Measurements from ENCODE around the gene CLDN19. TPM values are rescaled to one million over a fixed set of nuclear protein-coding genes. Genes with fewer than 3 reads are reported as not detected.

Gene CLDN19
- polyA plus RNA-seq, 1 donor from 2014 or later = not detected

GRCh38 chr1:42767510-42768000 lies 27.5 kb upstream of the CLDN19 start:
- H3K27ac ChIP-seq (ENCODE audit: low read length) = peak overlapping the region; percentile 94
- TF ChIP-seq EP300 (conservative IDR thresholded peaks at IDR 0.05; ENCODE audit: poor library complexity, severe bottlenecking) (peak; percentile 6), MXI1 (conservative IDR thresholded peaks at IDR 0.05; ENCODE audit: poor library complexity, severe bottlenecking) (peak; percentile 90), TAF1 (IDR thresholded peaks at IDR 0.05; ENCODE audit: low read depth) (peak; percentile 6), RAD21 (conservative IDR thresholded peaks at IDR 0.05) (no peak), SMC3 (conservative IDR thresholded peaks at IDR 0.05; ENCODE audit: poor library complexity) (peak; percentile 54), POLR2AphosphoS5 (IDR thresholded peaks at IDR 0.05) (no peak), EZH2 (IDR thresholded peaks at IDR 0.05; ENCODE audit: borderline replicate concordance, insufficient read depth, low read length, poor library complexity, severe bottlenecking) (no peak)
- TF ChIP-seq, protein P1, sequence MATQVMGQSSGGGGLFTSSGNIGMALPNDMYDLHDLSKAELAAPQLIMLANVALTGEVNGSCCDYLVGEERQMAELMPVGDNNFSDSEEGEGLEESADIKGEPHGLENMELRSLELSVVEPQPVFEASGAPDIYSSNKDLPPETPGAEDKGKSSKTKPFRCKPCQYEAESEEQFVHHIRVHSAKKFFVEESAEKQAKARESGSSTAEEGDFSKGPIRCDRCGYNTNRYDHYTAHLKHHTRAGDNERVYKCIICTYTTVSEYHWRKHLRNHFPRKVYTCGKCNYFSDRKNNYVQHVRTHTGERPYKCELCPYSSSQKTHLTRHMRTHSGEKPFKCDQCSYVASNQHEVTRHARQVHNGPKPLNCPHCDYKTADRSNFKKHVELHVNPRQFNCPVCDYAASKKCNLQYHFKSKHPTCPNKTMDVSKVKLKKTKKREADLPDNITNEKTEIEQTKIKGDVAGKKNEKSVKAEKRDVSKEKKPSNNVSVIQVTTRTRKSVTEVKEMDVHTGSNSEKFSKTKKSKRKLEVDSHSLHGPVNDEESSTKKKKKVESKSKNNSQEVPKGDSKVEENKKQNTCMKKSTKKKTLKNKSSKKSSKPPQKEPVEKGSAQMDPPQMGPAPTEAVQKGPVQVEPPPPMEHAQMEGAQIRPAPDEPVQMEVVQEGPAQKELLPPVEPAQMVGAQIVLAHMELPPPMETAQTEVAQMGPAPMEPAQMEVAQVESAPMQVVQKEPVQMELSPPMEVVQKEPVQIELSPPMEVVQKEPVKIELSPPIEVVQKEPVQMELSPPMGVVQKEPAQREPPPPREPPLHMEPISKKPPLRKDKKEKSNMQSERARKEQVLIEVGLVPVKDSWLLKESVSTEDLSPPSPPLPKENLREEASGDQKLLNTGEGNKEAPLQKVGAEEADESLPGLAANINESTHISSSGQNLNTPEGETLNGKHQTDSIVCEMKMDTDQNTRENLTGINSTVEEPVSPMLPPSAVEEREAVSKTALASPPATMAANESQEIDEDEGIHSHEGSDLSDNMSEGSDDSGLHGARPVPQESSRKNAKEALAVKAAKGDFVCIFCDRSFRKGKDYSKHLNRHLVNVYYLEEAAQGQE (IDR thresholded peaks at IDR 0.05; ENCODE audit: borderline replicate concordance) = peak; percentile 47
- TF ChIP-seq, protein P2, sequence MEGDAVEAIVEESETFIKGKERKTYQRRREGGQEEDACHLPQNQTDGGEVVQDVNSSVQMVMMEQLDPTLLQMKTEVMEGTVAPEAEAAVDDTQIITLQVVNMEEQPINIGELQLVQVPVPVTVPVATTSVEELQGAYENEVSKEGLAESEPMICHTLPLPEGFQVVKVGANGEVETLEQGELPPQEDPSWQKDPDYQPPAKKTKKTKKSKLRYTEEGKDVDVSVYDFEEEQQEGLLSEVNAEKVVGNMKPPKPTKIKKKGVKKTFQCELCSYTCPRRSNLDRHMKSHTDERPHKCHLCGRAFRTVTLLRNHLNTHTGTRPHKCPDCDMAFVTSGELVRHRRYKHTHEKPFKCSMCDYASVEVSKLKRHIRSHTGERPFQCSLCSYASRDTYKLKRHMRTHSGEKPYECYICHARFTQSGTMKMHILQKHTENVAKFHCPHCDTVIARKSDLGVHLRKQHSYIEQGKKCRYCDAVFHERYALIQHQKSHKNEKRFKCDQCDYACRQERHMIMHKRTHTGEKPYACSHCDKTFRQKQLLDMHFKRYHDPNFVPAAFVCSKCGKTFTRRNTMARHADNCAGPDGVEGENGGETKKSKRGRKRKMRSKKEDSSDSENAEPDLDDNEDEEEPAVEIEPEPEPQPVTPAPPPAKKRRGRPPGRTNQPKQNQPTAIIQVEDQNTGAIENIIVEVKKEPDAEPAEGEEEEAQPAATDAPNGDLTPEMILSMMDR (IDR thresholded peaks at IDR 0.05; ENCODE audit: poor library complexity, severe bottlenecking) = no peak

DNA sequence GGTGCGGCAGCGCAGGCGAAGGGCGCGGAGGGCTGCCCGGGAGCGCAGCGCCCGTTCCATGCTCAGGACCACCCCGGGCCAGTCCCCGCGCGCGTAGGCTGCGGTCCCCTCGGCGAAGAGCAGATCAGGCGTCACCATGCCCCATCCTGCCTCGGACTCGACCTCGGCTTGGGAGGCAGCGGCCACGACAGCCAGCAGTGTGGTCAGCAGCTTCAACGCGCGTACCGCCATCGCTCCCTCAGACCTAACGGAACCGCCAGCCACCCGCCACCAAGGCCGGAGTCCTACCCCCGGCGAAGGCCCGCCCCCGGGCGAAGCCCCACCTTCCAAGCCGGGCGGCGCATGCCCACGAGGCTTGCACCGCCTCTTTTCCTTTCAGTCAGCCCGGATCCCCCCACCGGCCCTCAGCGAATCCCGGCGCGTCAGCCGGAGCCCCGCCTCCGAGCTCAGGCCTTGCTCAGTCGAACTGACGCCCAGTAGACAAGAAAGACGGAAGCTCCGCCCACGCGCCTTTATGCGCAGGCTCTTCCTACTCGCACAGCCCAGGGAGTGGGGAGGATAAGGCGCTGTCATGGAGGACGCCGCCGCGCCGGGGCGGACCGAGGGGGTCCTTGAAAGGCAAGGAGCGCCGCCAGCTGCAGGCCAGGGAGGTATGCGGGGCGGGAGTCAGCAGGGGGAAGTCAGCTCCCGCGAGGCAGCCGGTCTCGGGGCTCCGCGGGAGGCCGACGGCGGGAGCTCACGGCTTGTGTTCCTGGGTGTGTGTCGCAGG lies 26.9 kb upstream of the CLDN19 start, which contains the start of the genes C1orf50 and P3H1:
TSS of gene C1orf50 (plus strand) at position 509 of the 769 bp plus-strand sequence. CDS start at position 572, 63 bp downstream.
TSS of gene P3H1 (minus strand) at position 288 of the 769 bp plus-strand sequence. CDS start at position 231, 57 bp downstream.
- TF ChIP-seq EZH2 (IDR thresholded peaks at IDR 0.05; ENCODE audit: borderline replicate concordance, insufficient read depth, low read length, poor library complexity, severe bottlenecking) (no peak), POLR2AphosphoS5 (IDR thresholded peaks at IDR 0.05) (peak; percentile 97), EP300 (conservative IDR thresholded peaks at IDR 0.05; ENCODE audit: poor library complexity, severe bottlenecking) (peak; percentile 49), MXI1 (conservative IDR thresholded peaks at IDR 0.05; ENCODE audit: poor library complexity, severe bottlenecking) (no peak), TAF1 (IDR thresholded peaks at IDR 0.05; ENCODE audit: low read depth) (peak; percentile 93), SMC3 (conservative IDR thresholded peaks at IDR 0.05; ENCODE audit: poor library complexity) (no peak), RAD21 (conservative IDR thresholded peaks at IDR 0.05) (no peak)
- TF ChIP-seq, protein P1 (IDR thresholded peaks at IDR 0.05; ENCODE audit: borderline replicate concordance) = peak; percentile 72
- TF ChIP-seq, protein P2 (IDR thresholded peaks at IDR 0.05; ENCODE audit: poor library complexity, severe bottlenecking) = peak; percentile 45
- Histone ChIP-seq H3K27me3 (ENCODE audit: insufficient read depth, low read depth, low read length) (no peaks in the 10 kb centered on the region), H2AFZ (ENCODE audit: low read depth, low read length) (peak within 1 kb of the TSS; percentile 78), H3K27ac (ENCODE audit: low read length) (peak within 1 kb of the TSS; percentile 94), H3K4me2 (ENCODE audit: low read length) (peak within 1 kb of the TSS; percentile 90), H3F3A (ENCODE audit: insufficient read depth, low read length, poor library complexity, severe bottlenecking) (no peaks in the 10 kb centered on the region), H3K36me3 (ENCODE audit: insufficient read depth, low read length) (no peaks in the 10 kb centered on the region), H3K79me2 (replicated peaks; ENCODE audit: insufficient read depth, low read length) (peaks cover 76% of the 10 kb centered on the region), H3K9ac (ENCODE audit: low read length) (peak within 1 kb of the TSS; percentile 96), H3K4me3 (ENCODE audit: low read length) (peak within 1 kb of the TSS; percentile 98), H3K9me2 (ENCODE audit: insufficient read depth, low read length) (no peaks in the 10 kb centered on the region), H4K20me1 (ENCODE audit: insufficient read depth) (no peaks in the 10 kb centered on the region), H3K9me3 (ENCODE audit: low read length) (no peaks in the 10 kb centered on the region)

More at GRCh38 chr1:42767510-42768000, 27.5 kb upstream of the CLDN19 start:
- Histone ChIP-seq H3K79me2 (replicated peaks; ENCODE audit: insufficient read depth, low read length) (peaks cover 80% of the 10 kb centered on the region), H3K9me3 (ENCODE audit: low read length) (no peaks in the 10 kb centered on the region), H4K20me1 (ENCODE audit: insufficient read depth) (no peaks in the 10 kb centered on the region), H3K4me3 (ENCODE audit: low read length) (peak overlapping the region; percentile 98), H3F3A (ENCODE audit: insufficient read depth, low read length, poor library complexity, severe bottlenecking) (no peaks in the 10 kb centered on the region), H3K27me3 (ENCODE audit: insufficient read depth, low read depth, low read length) (no peaks in the 10 kb centered on the region), H3K4me2 (ENCODE audit: low read length) (peak overlapping the region; percentile 90), H3K9ac (ENCODE audit: low read length) (peak overlapping the region; percentile 96), H3K36me3 (ENCODE audit: insufficient read depth, low read length) (no peaks in the 10 kb centered on the region), H2AFZ (ENCODE audit: low read depth, low read length) (peak overlapping the region; percentile 78), H3K9me2 (ENCODE audit: insufficient read depth, low read length) (no peaks in the 10 kb centered on the region)

Data from neural cell (in vitro differentiated cells).